ENCODE results near the gene CSTB.

Gene CSTB

DNA sequence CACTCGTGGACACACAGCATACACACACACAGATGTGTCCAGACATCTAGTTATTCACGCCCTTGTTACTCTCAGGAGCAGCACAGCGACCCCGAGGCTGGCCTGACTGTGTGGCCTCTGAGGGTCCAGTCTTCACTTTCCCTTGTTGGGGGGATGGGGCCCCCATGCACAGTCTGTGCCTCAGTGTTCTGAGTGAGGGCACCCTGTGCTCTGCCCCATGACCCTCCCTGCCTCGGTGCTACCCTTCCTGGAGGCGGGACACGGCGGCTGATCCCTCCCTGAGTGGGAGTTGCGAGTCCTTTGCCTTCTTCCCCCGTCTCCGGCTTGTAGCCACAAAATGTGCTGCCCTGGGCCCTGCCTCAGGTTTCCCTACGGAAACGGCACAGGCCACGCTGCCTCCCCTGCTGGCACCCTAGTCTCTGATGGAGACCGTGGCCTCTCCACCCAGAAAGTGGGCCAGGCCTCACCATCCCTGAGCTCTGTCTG, 8.6 kb downstream of the CSTB start:
- no peak overlapping the region for H3K4me3 ChIP-seq (ENCODE audit: low read depth, low read length)
- no peak for TF ChIP-seq CTCF (IDR thresholded peaks at IDR 0.05; ENCODE audit: borderline replicate concordance, insufficient read depth, low read depth, low read length)

GRCh38 chr21:43766734-43767497, 9.2 kb downstream of the CSTB start:
- no peak for TF ChIP-seq CTCF (IDR thresholded peaks at IDR 0.05; ENCODE audit: borderline replicate concordance, insufficient read depth, low read depth, low read length)
- H3K4me3 ChIP-seq (ENCODE audit: low read depth, low read length): no peak overlapping the region

GRCh38 chr21:43764576-43765495, 11.3 kb downstream of the CSTB start:
- no peak for TF ChIP-seq CTCF (IDR thresholded peaks at IDR 0.05; ENCODE audit: borderline replicate concordance, insufficient read depth, low read depth, low read length)
- no peak overlapping the region for H3K4me3 ChIP-seq (ENCODE audit: low read depth, low read length)

- TF ChIP-seq CTCF (IDR thresholded peaks at IDR 0.05; ENCODE audit: borderline replicate concordance, insufficient read depth, low read depth, low read length): no peak
- H3K4me3 ChIP-seq (ENCODE audit: low read depth, low read length): no peak overlapping the region
These were observed 12.1 kb downstream of the CSTB start for GRCh38 chr21:43763901-43764523.

- no peak for TF ChIP-seq CTCF (IDR thresholded peaks at IDR 0.05; ENCODE audit: borderline replicate concordance, insufficient read depth, low read depth, low read length)
- no peak overlapping the region for H3K4me3 ChIP-seq (ENCODE audit: low read depth, low read length)
These were observed 13.6 kb downstream of the CSTB start for GRCh38 chr21:43762303-43763128.

GRCh38 chr21:43761886-43762285, 14.2 kb downstream of the CSTB start:
- TF ChIP-seq CTCF (IDR thresholded peaks at IDR 0.05; ENCODE audit: borderline replicate concordance, insufficient read depth, low read depth, low read length): no peak
- H3K4me3 ChIP-seq (ENCODE audit: low read depth, low read length): no peak overlapping the region
